Activated naive CD8-positive, alpha-beta T cell (primary cell): ENCODE measurements around the gene CNOT3.

Experiments used
- H3K27ac Mint-ChIP-seq: one replicate; pipeline ENCODE4 v1.8.0; 2021; ENCODE audit warnings: mixed read lengths
- H3K27me3 Mint-ChIP-seq: one replicate; pipeline ENCODE4 v1.8.0; 2021; ENCODE audit warnings: mixed read lengths
- H3K36me3 Mint-ChIP-seq: one replicate; pipeline ENCODE4 v1.8.0; 2021; ENCODE audit warnings: mixed read lengths
- H3K4me1 Mint-ChIP-seq: one replicate; pipeline ENCODE4 v1.8.0; 2021; ENCODE audit warnings: low read depth, mixed read lengths
- H3K4me3 Mint-ChIP-seq: one replicate; pipeline ENCODE4 v1.8.0; 2021; ENCODE audit warnings: mild to moderate bottlenecking, mixed read lengths
- H3K9me3 Mint-ChIP-seq: one replicate; pipeline ENCODE4 v1.8.0; 2021; ENCODE audit warnings: low read depth, mixed read lengths

The CNOT3 gene

GRCh38 chr19:54152267-54152666, 14.7 kb downstream of the CNOT3 start:
- H3K36me3 Mint-ChIP-seq, result peaks cover 7% of the 10 kb centered on the region
- no peak overlapping the region for H3K27ac Mint-ChIP-seq
- no peaks in the 10 kb centered on the region for H3K27me3 Mint-ChIP-seq
- H3K4me1 Mint-ChIP-seq, result peaks cover 38% of the 10 kb centered on the region
- no peak overlapping the region for H3K4me3 Mint-ChIP-seq
- no peaks in the 10 kb centered on the region for H3K9me3 Mint-ChIP-seq

- Mint-ChIP-seq H3K9me3 (no peaks in the 10 kb centered on the region), H3K27ac (peak overlapping the region; percentile 47), H3K4me1 (peaks cover 39% of the 10 kb centered on the region), H3K27me3 (no peaks in the 10 kb centered on the region), H3K36me3 (peaks cover 7% of the 10 kb centered on the region), H3K4me3 (no peak overlapping the region)
Observed at GRCh38 chr19:54152878-54153524, 15.4 kb downstream of the CNOT3 start.

GRCh38 chr19:54153731-54154326, 16.3 kb downstream of the CNOT3 start:
- H3K27ac Mint-ChIP-seq, result peak overlapping the region; percentile 82
- peak overlapping the region; percentile 33 for H3K4me3 Mint-ChIP-seq
- peaks cover 47% of the 10 kb centered on the region for H3K4me1 Mint-ChIP-seq
- no peaks in the 10 kb centered on the region for H3K9me3 Mint-ChIP-seq
- H3K36me3 Mint-ChIP-seq, result peaks cover 7% of the 10 kb centered on the region
- H3K27me3 Mint-ChIP-seq, result no peaks in the 10 kb centered on the region

GRCh38 chr19:54154603-54155345, 17.2 kb downstream of the CNOT3 start:
- peak overlapping the region; percentile 33 for H3K4me3 Mint-ChIP-seq
- no peaks in the 10 kb centered on the region for H3K27me3 Mint-ChIP-seq
- peaks cover 54% of the 10 kb centered on the region for H3K4me1 Mint-ChIP-seq
- no peaks in the 10 kb centered on the region for H3K9me3 Mint-ChIP-seq
- peak overlapping the region; percentile 82 for H3K27ac Mint-ChIP-seq
- peaks cover 7% of the 10 kb centered on the region for H3K36me3 Mint-ChIP-seq

GRCh38 chr19:54155694-54156093, 18.1 kb downstream of the CNOT3 start:
- peaks cover 58% of the 10 kb centered on the region for H3K4me1 Mint-ChIP-seq

GRCh38 chr19:54156490-54156889, 18.9 kb downstream of the CNOT3 start:
- Mint-ChIP-seq H3K4me3 (no peak overlapping the region), H3K27ac (no peak overlapping the region), H3K4me1 (peaks cover 64% of the 10 kb centered on the region), H3K27me3 (no peaks in the 10 kb centered on the region), H3K36me3 (peaks cover 7% of the 10 kb centered on the region), H3K9me3 (no peaks in the 10 kb centered on the region)

More at GRCh38 chr19:54155694-54156093, 18.1 kb downstream of the CNOT3 start:
- Mint-ChIP-seq H3K4me3 (no peak overlapping the region), H3K27me3 (no peaks in the 10 kb centered on the region), H3K27ac (peak overlapping the region; percentile 50), H3K36me3 (peaks cover 7% of the 10 kb centered on the region), H3K9me3 (no peaks in the 10 kb centered on the region)

GRCh38 chr19:54156953-54157352, 19.4 kb downstream of the CNOT3 start:
- peak overlapping the region; percentile 50 for H3K27ac Mint-ChIP-seq
- no peaks in the 10 kb centered on the region for H3K9me3 Mint-ChIP-seq
- peaks cover 63% of the 10 kb centered on the region for H3K4me1 Mint-ChIP-seq
- H3K4me3 Mint-ChIP-seq, result peak overlapping the region; percentile 73
- peaks cover 7% of the 10 kb centered on the region for H3K36me3 Mint-ChIP-seq
- no peaks in the 10 kb centered on the region for H3K27me3 Mint-ChIP-seq

GRCh38 chr19:54158812-54159351, 21.3 kb downstream of the CNOT3 start:
- H3K36me3 Mint-ChIP-seq, result peaks cover 7% of the 10 kb centered on the region
- H3K4me3 Mint-ChIP-seq, result peak overlapping the region; percentile 99
- H3K27ac Mint-ChIP-seq, result peak overlapping the region; percentile 99
- H3K4me1 Mint-ChIP-seq, result peaks cover 68% of the 10 kb centered on the region
- H3K9me3 Mint-ChIP-seq, result no peaks in the 10 kb centered on the region
- H3K27me3 Mint-ChIP-seq, result no peaks in the 10 kb centered on the region

- H3K27me3 Mint-ChIP-seq, result no peaks in the 10 kb centered on the region
- peaks cover 5% of the 10 kb centered on the region for H3K36me3 Mint-ChIP-seq
- H3K27ac Mint-ChIP-seq, result peak within 1 kb of the TSS; percentile 99
- H3K9me3 Mint-ChIP-seq, result no peaks in the 10 kb centered on the region
- H3K4me1 Mint-ChIP-seq, result peaks cover 67% of the 10 kb centered on the region
- peak within 1 kb of the TSS; percentile 99 for H3K4me3 Mint-ChIP-seq
Observed at GRCh38 chr19:54159352-54160181, 22.0 kb downstream of the CNOT3 start, which contains the start of gene LENG1. TSS of gene LENG1 (minus strand) at chr19:54159721. CDS start at chr19:54159695, 26 bp downstream.

- Mint-ChIP-seq H3K36me3 (peaks cover 2% of the 10 kb centered on the region), H3K9me3 (no peaks in the 10 kb centered on the region), H3K27ac (peak overlapping the region; percentile 99), H3K4me1 (peaks cover 63% of the 10 kb centered on the region), H3K4me3 (peak overlapping the region; percentile 99), H3K27me3 (no peaks in the 10 kb centered on the region)
Observed at GRCh38 chr19:54160182-54160811, 22.7 kb downstream of the CNOT3 start.

GRCh38 chr19:54160854-54161253, 23.3 kb downstream of the CNOT3 start:
- H3K4me3 Mint-ChIP-seq, result peak overlapping the region; percentile 99
- no peaks in the 10 kb centered on the region for H3K9me3 Mint-ChIP-seq
- peaks cover 2% of the 10 kb centered on the region for H3K36me3 Mint-ChIP-seq
- H3K27ac Mint-ChIP-seq, result peak overlapping the region; percentile 99
- H3K27me3 Mint-ChIP-seq, result no peaks in the 10 kb centered on the region
- H3K4me1 Mint-ChIP-seq, result peaks cover 61% of the 10 kb centered on the region

GRCh38 chr19:54162241-54162805, 24.8 kb downstream of the CNOT3 start:
- H3K27ac Mint-ChIP-seq, result peak overlapping the region; percentile 55
- H3K27me3 Mint-ChIP-seq, result no peaks in the 10 kb centered on the region
- no peaks in the 10 kb centered on the region for H3K36me3 Mint-ChIP-seq
- H3K4me3 Mint-ChIP-seq, result peak overlapping the region; percentile 89
- peaks cover 52% of the 10 kb centered on the region for H3K4me1 Mint-ChIP-seq
- no peaks in the 10 kb centered on the region for H3K9me3 Mint-ChIP-seq

- Mint-ChIP-seq H3K27me3 (no peaks in the 10 kb centered on the region), H3K4me3 (peak overlapping the region; percentile 89), H3K9me3 (no peaks in the 10 kb centered on the region), H3K4me1 (peaks cover 52% of the 10 kb centered on the region), H3K36me3 (no peaks in the 10 kb centered on the region), H3K27ac (peak overlapping the region; percentile 66)
Observed at GRCh38 chr19:54162884-54163283, 25.3 kb downstream of the CNOT3 start.
